ENCODE data around the gene ADAT3. TPM values are rescaled to one million over a fixed set of nuclear protein-coding genes. Genes with fewer than 3 reads are reported as not detected.
A peak's percentile ranks its signal among the peaks of the same experiment; 100 is the strongest.

Gene ADAT3
- total RNA-seq, 4 donors from 2014 or later: 18.7 to 73.2 (median 30.3) TPM

- in situ Hi-C loops (cut with MboI; ENCODE audit: low pct_ligation_motif_present in 1 of 4, low pct_unique_long_range_greater_than_20kb in 1 of 4, low sequenced_read_pairs in 3 of 4) (no loop called here), intact Hi-C loops (cut with DNase I; ENCODE audit: low total_unique reads) (no loop called here)
- Histone ChIP-seq H3K36me3 (no peaks in the 10 kb centered on the region), H3K9me3 (no peaks in the 10 kb centered on the region), H3K4me1 (peaks cover 45 to 61% (median 53%) of the 10 kb centered on the region in 4 donors), H3K27ac (peak overlapping the region; percentile 91 to 96 (median 93)), H3K27me3 (no peaks in the 10 kb centered on the region), H3K4me3 (peak overlapping the region; percentile 64 to 76 (median 74))
- WGBS, 2 donors (ENCODE audit: low coverage in 1 of 2): 1% methylated on average over 45 of the region's 109 CpGs; no CpG with 5 or more reads in 1 of the 2 donors
- peak; percentile 60 for DNase-seq
- TF ChIP-seq CTCF (IDR thresholded peaks at IDR 0.05) (no peak), POLR2A (IDR thresholded peaks at IDR 0.05) (no peak), POLR2AphosphoS5 (IDR thresholded peaks at IDR 0.05) (no peak), EP300 (IDR thresholded peaks at IDR 0.05; ENCODE audit: low read depth) (no peak)
Observed at GRCh38 chr19:1862424-1863327, 42.5 kb upstream of the ADAT3 start.

GRCh38 chr19:1863328-1863637, 41.9 kb upstream of the ADAT3 start, which contains the start of gene KLF16:
KLF16 (minus strand) TSS chr19:1863579; CDS start chr19:1863497, 82 bp downstream.
- Histone ChIP-seq H3K4me3 (peak within 1 kb of the TSS; percentile 71 to 81 (median 76)), H3K27me3 (no peaks in the 10 kb centered on the region), H3K9me3 (no peaks in the 10 kb centered on the region), H3K4me1 (peaks cover 41 to 55% (median 47%) of the 10 kb centered on the region in 4 donors), H3K36me3 (no peaks in the 10 kb centered on the region), H3K27ac (peak within 1 kb of the TSS; percentile 91 to 96 (median 94))
- WGBS, 2 donors (ENCODE audit: low coverage in 1 of 2): 0% methylated on average over 21 of the region's 63 CpGs; no CpG with 5 or more reads in 1 of the 2 donors
- no peak for DNase-seq
- intact Hi-C loops (cut with DNase I; ENCODE audit: low total_unique reads) (no loop called here), in situ Hi-C loops (cut with MboI; ENCODE audit: low pct_ligation_motif_present in 1 of 4, low pct_unique_long_range_greater_than_20kb in 1 of 4, low sequenced_read_pairs in 3 of 4) (no loop called here)
- TF ChIP-seq POLR2AphosphoS5 (IDR thresholded peaks at IDR 0.05) (peak in 2 of 3 donors; percentile 35 to 43), CTCF (IDR thresholded peaks at IDR 0.05) (no peak)

- no peaks in the 10 kb centered on the region for H3K36me3 ChIP-seq
- TF ChIP-seq EP300 (IDR thresholded peaks at IDR 0.05; ENCODE audit: low read depth) (no peak), CTCF (IDR thresholded peaks at IDR 0.05) (no peak), POLR2AphosphoS5 (IDR thresholded peaks at IDR 0.05) (peak in 1 of 3 donors; percentile 36), POLR2A (IDR thresholded peaks at IDR 0.05) (peak; percentile 31)
- no peaks in the 10 kb centered on the region for H3K27me3 ChIP-seq
- H3K27ac ChIP-seq: peak overlapping the region; percentile 88 to 96 (median 94)
- peaks cover 35 to 50% (median 41%) of the 10 kb centered on the region in 4 donors for H3K4me1 ChIP-seq
- peak overlapping the region; percentile 47 to 81 (median 74) for H3K4me3 ChIP-seq
- H3K9me3 ChIP-seq: no peaks in the 10 kb centered on the region
- WGBS, 2 donors (ENCODE audit: low coverage in 1 of 2): 1% methylated on average over 27 of the region's 115 CpGs; no CpG with 5 or more reads in 1 of the 2 donors
- DNase-seq: peak; percentile 92
- in situ Hi-C loops (cut with MboI; ENCODE audit: low pct_ligation_motif_present in 1 of 4, low pct_unique_long_range_greater_than_20kb in 1 of 4, low sequenced_read_pairs in 3 of 4): no loop called here
- intact Hi-C loops (cut with DNase I; ENCODE audit: low total_unique reads): no loop called here
Observed at GRCh38 chr19:1863638-1864479, 41.3 kb upstream of the ADAT3 start.
